ENCODE measurements around the gene UVRAG.

- no peak for TF ChIP-seq POLR2A (IDR thresholded peaks at IDR 0.05)
- TF ChIP-seq, protein P1, sequence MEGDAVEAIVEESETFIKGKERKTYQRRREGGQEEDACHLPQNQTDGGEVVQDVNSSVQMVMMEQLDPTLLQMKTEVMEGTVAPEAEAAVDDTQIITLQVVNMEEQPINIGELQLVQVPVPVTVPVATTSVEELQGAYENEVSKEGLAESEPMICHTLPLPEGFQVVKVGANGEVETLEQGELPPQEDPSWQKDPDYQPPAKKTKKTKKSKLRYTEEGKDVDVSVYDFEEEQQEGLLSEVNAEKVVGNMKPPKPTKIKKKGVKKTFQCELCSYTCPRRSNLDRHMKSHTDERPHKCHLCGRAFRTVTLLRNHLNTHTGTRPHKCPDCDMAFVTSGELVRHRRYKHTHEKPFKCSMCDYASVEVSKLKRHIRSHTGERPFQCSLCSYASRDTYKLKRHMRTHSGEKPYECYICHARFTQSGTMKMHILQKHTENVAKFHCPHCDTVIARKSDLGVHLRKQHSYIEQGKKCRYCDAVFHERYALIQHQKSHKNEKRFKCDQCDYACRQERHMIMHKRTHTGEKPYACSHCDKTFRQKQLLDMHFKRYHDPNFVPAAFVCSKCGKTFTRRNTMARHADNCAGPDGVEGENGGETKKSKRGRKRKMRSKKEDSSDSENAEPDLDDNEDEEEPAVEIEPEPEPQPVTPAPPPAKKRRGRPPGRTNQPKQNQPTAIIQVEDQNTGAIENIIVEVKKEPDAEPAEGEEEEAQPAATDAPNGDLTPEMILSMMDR (IDR thresholded peaks at IDR 0.05), result no peak
Measured at GRCh38 chr11:75831915-75832502, 17.0 kb downstream of the UVRAG start.
